Measurements from ENCODE around the gene EPS8L2.

DNA sequence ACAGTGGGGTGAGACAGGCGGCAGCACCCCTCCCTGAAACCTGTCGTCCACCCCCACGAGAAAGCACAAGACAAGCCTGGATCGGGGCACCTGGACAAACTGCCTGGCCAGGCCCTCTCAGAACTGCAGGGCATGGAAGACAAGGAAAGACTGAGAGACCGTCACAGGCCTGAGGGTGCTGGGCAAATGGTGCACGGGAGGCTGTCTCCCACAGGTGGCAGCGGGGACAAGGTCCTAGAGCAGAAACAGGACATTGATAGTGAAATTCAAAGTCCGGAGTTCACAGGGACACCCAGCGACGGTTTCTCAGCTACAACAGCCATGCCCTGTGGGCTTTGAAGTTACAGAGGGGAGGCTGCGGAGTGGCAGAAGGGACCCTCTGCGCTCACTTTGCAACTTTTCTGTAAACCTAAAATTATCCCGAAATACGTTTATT lies 48.3 kb upstream of the EPS8L2 start:
- TF ChIP-seq, protein P1, sequence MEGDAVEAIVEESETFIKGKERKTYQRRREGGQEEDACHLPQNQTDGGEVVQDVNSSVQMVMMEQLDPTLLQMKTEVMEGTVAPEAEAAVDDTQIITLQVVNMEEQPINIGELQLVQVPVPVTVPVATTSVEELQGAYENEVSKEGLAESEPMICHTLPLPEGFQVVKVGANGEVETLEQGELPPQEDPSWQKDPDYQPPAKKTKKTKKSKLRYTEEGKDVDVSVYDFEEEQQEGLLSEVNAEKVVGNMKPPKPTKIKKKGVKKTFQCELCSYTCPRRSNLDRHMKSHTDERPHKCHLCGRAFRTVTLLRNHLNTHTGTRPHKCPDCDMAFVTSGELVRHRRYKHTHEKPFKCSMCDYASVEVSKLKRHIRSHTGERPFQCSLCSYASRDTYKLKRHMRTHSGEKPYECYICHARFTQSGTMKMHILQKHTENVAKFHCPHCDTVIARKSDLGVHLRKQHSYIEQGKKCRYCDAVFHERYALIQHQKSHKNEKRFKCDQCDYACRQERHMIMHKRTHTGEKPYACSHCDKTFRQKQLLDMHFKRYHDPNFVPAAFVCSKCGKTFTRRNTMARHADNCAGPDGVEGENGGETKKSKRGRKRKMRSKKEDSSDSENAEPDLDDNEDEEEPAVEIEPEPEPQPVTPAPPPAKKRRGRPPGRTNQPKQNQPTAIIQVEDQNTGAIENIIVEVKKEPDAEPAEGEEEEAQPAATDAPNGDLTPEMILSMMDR (IDR thresholded peaks at IDR 0.05) = peak in 1 of 7 experiments; percentile 16
- no peak for TF ChIP-seq POLR2A (IDR thresholded peaks at IDR 0.05)

All from body of pancreas (tissue), 4 donors.